Panc1 (cell line): ENCODE results near the gene MST1. TPM values are rescaled to one million over a fixed set of nuclear protein-coding genes. Genes with fewer than 3 reads are reported as not detected.

Source experiments
- ATAC-seq: fragments of 200-7000 bp; cut with Tn5 transposase; 2 replicates; pipeline ENCODE4 v1.9.1; 2020; ENCODE audit warnings: mild to moderate bottlenecking, moderate library complexity
- BruUV-seq: library from RNA; stranded (reverse); fragments of 400-500 nt; replicated peaks from 2 replicates; lab custom pipeline; 2021; lab: Mats Ljungman, UMichigan
- CTCF ChIA-PET: fragments of 300-600 bp; sonication (Branson Sonifier 250); formaldehyde crosslinking; loops from one replicate; lab custom pipeline; 2022; ENCODE audit warnings: antibody characterized with exemption; lab: Charles Lee
- POLR2A ChIA-PET: fragments of 300-600 bp; sonication (Branson Sonifier 250); formaldehyde crosslinking; loops from one replicate; lab custom pipeline; 2022; ENCODE audit warnings: antibody characterized with exemption; lab: Charles Lee
- DNase-seq: peaks from one replicate; pipeline ENCODE4 v3.0.0-alpha.2; 2010; ENCODE audit warnings: low read depth, low spot score
- H3K27ac ChIP-seq: 2 replicates; pipeline ENCODE4 v1.5.1; 2011; ENCODE audit warnings: mild to moderate bottlenecking, low read length, inconsistent platforms
- H3K27me3 ChIP-seq: fragments of 200-500 bp; sonication (Bioruptor generic); 2 replicates; pipeline ENCODE4 v1.6.0; 2014; ENCODE audit warnings: low read length, inconsistent platforms; ENCODE audit not compliant: control insufficient read depth, insufficient read depth
- H3K36me3 ChIP-seq: fragments of 200-500 bp; sonication (Bioruptor generic); 2 replicates; pipeline ENCODE4 v1.5.1; 2014; ENCODE audit warnings: inconsistent platforms, mild to moderate bottlenecking, low read length, moderate library complexity; ENCODE audit not compliant: control insufficient read depth, insufficient read depth
- H3K4me1 ChIP-seq: 2 replicates; pipeline ENCODE4 v1.5.1; 2011; ENCODE audit warnings: inconsistent platforms, mild to moderate bottlenecking, low read length, moderate library complexity; ENCODE audit not compliant: control insufficient read depth, insufficient read depth
- H3K4me3 ChIP-seq, 2 experiments: 2 replicates each; pipeline ENCODE4 v1.5.1; 2011 to 2012; ENCODE audit warnings: low read depth in 2 of 2, low read length in 2 of 2, mild to moderate bottlenecking in 2 of 2, inconsistent platforms in 1 of 2, moderate library complexity in 1 of 2
- H3K9me3 ChIP-seq: fragments of 200-500 bp; sonication (Bioruptor generic); 2 replicates; pipeline ENCODE4 v1.5.1; 2014; ENCODE audit warnings: low read depth, mild to moderate bottlenecking, inconsistent platforms, low read length, moderate library complexity; ENCODE audit not compliant: control insufficient read depth, insufficient read depth
- CTCF ChIP-seq: fragments of 450-650 bp; IDR thresholded peaks from 2 replicates; pipeline ENCODE4 v1.5.1; 2017; ENCODE audit warnings: mild to moderate bottlenecking
- POLR2AphosphoS5 ChIP-seq: IDR thresholded peaks from 2 replicates; pipeline ENCODE4 v1.6.1; 2012; ENCODE audit warnings: mild to moderate bottlenecking, low read depth, low read length, moderate library complexity
- REST ChIP-seq, 2 experiments: IDR thresholded peaks; 2 replicates each; pipeline ENCODE4 v1.6.1; 2011 to 2012; ENCODE audit warnings: low read depth in 2 of 2, control low read depth in 1 of 2, low read length in 1 of 2, mild to moderate bottlenecking in 1 of 2, moderate library complexity in 1 of 2; ENCODE audit not compliant: insufficient read depth in 1 of 2
- SIN3A ChIP-seq: IDR thresholded peaks from 2 replicates; pipeline ENCODE4 v1.6.1; 2012; ENCODE audit warnings: low read depth, mild to moderate bottlenecking, low read length, moderate library complexity, borderline replicate concordance; ENCODE audit not compliant: insufficient read depth
- TCF7L2 ChIP-seq: IDR thresholded peaks from 2 replicates; pipeline ENCODE4 v1.6.1; 2011; ENCODE audit warnings: mild to moderate bottlenecking, low read depth, low read length, inconsistent platforms
- in situ Hi-C: cut with HindIII; loops from 2 replicates; pipeline ENCODE4 v1.10.0; 2016; ENCODE audit warnings: low sequenced_read_pairs, low pct_unique_long_range_greater_than_20kb
- intact Hi-C: fragments of 100-400 bp; cut with micrococcal nuclease; formaldehyde crosslinking; loops from one replicate; pipeline ENCODE4 v1.10.0; 2022; ENCODE audit not compliant: unreplicated experiment
- total RNA-seq: library from RNA; stranded (reverse); gene quantifications from one replicate; pipeline ENCODE4 v1.2.1, GENCODE V29; 2021; ENCODE audit not compliant: unreplicated experiment

Gene MST1
- total RNA-seq, 1 experiment from 2014 or later, result 14.0 TPM

GRCh38 chr3:49734752-49735151, 45.5 kb upstream of the MST1 start:
- ATAC-seq (no peak), DNase-seq (no peak)
- BruUV-seq, result no TSS peak
- H3K4me3 ChIP-seq, result no peak overlapping the region
- H3K4me1 ChIP-seq, result no peaks in the 10 kb centered on the region
- intact Hi-C loops (no loop called here), in situ Hi-C loops (no loop called here)
- no peaks in the 10 kb centered on the region for H3K9me3 ChIP-seq
- H3K36me3 ChIP-seq, result peaks cover 5% of the 10 kb centered on the region; the same call in 1 of the 2 replicates
- H3K27me3 ChIP-seq, result no peaks in the 10 kb centered on the region
- H3K27ac ChIP-seq, result no peak overlapping the region
- POLR2A ChIA-PET, result interaction anchor here (0.7 kb wide), 2 partner anchors 12 to 68 kb away, joined by 12 to 15 read pairs; no protein-coding TSS in a partner anchor
- TF ChIP-seq REST (IDR thresholded peaks at IDR 0.05; ENCODE audit: insufficient read depth in 1 of 2, low read depth in 2 of 2, low read length in 1 of 2), result no peak
- no peak for TF ChIP-seq TCF7L2
- no peak for TF ChIP-seq SIN3A
- TF ChIP-seq POLR2AphosphoS5, result no peak
- no peak for TF ChIP-seq CTCF
- CTCF ChIA-PET, result no interaction called here

- Histone ChIP-seq H3K36me3 (peaks cover 5% of the 10 kb centered on the region; the same call in 1 of the 2 replicates), H3K4me3 (no peak overlapping the region), H3K9me3 (no peaks in the 10 kb centered on the region), H3K4me1 (no peaks in the 10 kb centered on the region), H3K27ac (no peak overlapping the region), H3K27me3 (no peaks in the 10 kb centered on the region)
- BruUV-seq, result no TSS peak
- TF ChIP-seq SIN3A (no peak), POLR2AphosphoS5 (no peak), TCF7L2 (no peak), REST (IDR thresholded peaks at IDR 0.05; ENCODE audit: insufficient read depth in 1 of 2, low read depth in 2 of 2, low read length in 1 of 2) (no peak), CTCF (no peak)
- no peak for ATAC-seq
- in situ Hi-C loops, result no loop called here
- ChIA-PET CTCF (no interaction called here), POLR2A (no interaction called here)
- DNase-seq, result no peak
- intact Hi-C loops, result no loop called here
Measured at GRCh38 chr3:49733551-49733950, 44.3 kb upstream of the MST1 start.
